Spleen (tissue), 11 donors: ENCODE data around the gene NUDT3. TPM values are rescaled to one million over a fixed set of nuclear protein-coding genes. Genes with fewer than 3 reads are reported as not detected.
A peak's percentile ranks its signal among the peaks of the same experiment; 100 is the strongest.

Experiments
- DNase-seq: peaks from one replicate; pipeline ENCODE4 v3.0.0-alpha.2; 2020
- H3K27ac ChIP-seq, 8 donors: fragments of 200-600 bp; sonication (generic) in 7 of 8; 1 replicate in 4 of 8; 2 replicates in 4 of 8; pipeline versions ENCODE4 v1.5.0 to v1.8.0; 2016 to 2021; ENCODE audit warnings: inconsistent platforms in 4 of 8, mild to moderate bottlenecking in 4 of 8, moderate library complexity in 1 of 8
- H3K27me3 ChIP-seq, 7 donors: fragments of 200-600 bp; sonication (generic) in 6 of 7; replicated peaks in 1 of 7; 1 replicate in 4 of 7; 2 replicates in 3 of 7; pipeline versions ENCODE4 v1.5.0 to v1.8.0; 2016 to 2021; ENCODE audit warnings: inconsistent platforms in 3 of 7, mild to moderate bottlenecking in 1 of 7
- H3K36me3 ChIP-seq, 6 donors: fragments of 200-600 bp; sonication (generic) in 5 of 6; 1 replicate in 4 of 6; 2 replicates in 2 of 6; pipeline versions ENCODE4 v1.5.0 to v1.8.0; 2016 to 2021; ENCODE audit warnings: inconsistent platforms in 2 of 6
- H3K4me1 ChIP-seq, 6 donors: fragments of 200-600 bp; sonication (generic) in 5 of 6; 1 replicate in 3 of 6; 2 replicates in 3 of 6; pipeline versions ENCODE4 v1.5.0 to v1.8.0; 2016 to 2021; ENCODE audit warnings: inconsistent platforms in 3 of 6
- H3K4me3 ChIP-seq, 8 donors: fragments of 200-600 bp; sonication (generic) in 7 of 8; 1 replicate in 4 of 8; 2 replicates in 4 of 8; pipeline versions ENCODE4 v1.5.0 to v1.8.0; 2016 to 2021; ENCODE audit warnings: inconsistent platforms in 4 of 8, mild to moderate bottlenecking in 4 of 8, moderate library complexity in 2 of 8
- H3K9me3 ChIP-seq, 8 donors: fragments of 200-600 bp; sonication (generic) in 7 of 8; 1 replicate in 4 of 8; 2 replicates in 4 of 8; pipeline versions ENCODE4 v1.5.0 to v1.8.0; 2016 to 2021; ENCODE audit warnings: inconsistent platforms in 4 of 8
- CTCF ChIP-seq, 11 experiments: fragments of 200-600 bp in 7 of 11; fragments of 450-650 bp in 4 of 11; sonication (generic) in 4 of 11; IDR thresholded peaks in 8 of 11; conservative IDR thresholded peaks in 3 of 11; 1 replicate in 7 of 11; 2 replicates in 4 of 11; pipeline versions ENCODE4 v1.4.0 to v1.8.0; 2016 to 2021; ENCODE audit warnings: antibody characterized with exemption in 11 of 11, inconsistent platforms in 4 of 11, mild to moderate bottlenecking in 1 of 11
- POLR2A ChIP-seq, 3 donors: fragments of 450-650 bp; IDR thresholded peaks; one replicate each; pipeline ENCODE4 v1.5.1; 2017; ENCODE audit warnings: antibody characterized with exemption in 3 of 3, mild to moderate bottlenecking in 1 of 3
- POLR2AphosphoS5 ChIP-seq, 3 donors: sonication (generic); formaldehyde crosslinking; IDR thresholded peaks; one replicate each; pipeline ENCODE4 v1.5.1; 2017; ENCODE audit warnings: antibody characterized with exemption in 3 of 3
- WGBS, 5 donors: extraction: QIAGEN DNeasy Blood & Tissue Kit in 3 of 5; methylation state at CpG; one replicate each; pipeline versions ENCODE4 v1.1.5 to v1.1.7; 2013 to 2018; 5-methylcytosine and 5-hydroxymethylcytosine counted together
- intact Hi-C: fragments of 100-400 bp; cut with DNase I; formaldehyde crosslinking; loops from one replicate; pipeline ENCODE4 v1.15.0; 2023; ENCODE audit warnings: low total_unique reads
- polyA plus RNA-seq, 3 donors: library from polyadenylated mRNA; stranded (reverse); fragments of 200-250 nt; gene quantifications; one replicate each; pipeline ENCODE4 v1.2.1, GENCODE V29; 2013
- total RNA-seq, 7 donors: library from RNA; depleted of rRNA in 3 of 7; stranded (reverse); fragments of >200 nt in 3 of 7; fragmentation: NEBNext Ultra II Directional in 4 of 7; extraction: Animal tissue kit (Norgen Biotek cat#: 25700) in 4 of 7; gene quantifications; one replicate each; pipeline versions ENCODE4 v1.1.0 to v1.2.1, GENCODE V29; 2016 to 2021
- donor health status: healthy with polysubstance abuse.
- donor health status: DM: no; HTN: no; CAD: no; lungs with moderate emphysema.
- donor health status: DM: no; HTN: no; CAD: no.
- donor health status: Bipolar disorder and iron deficiency.
- donor health status: healthy.
- donor health status: DM: no; HTN: no; CAD: no.
- donor health status: DM: yes; HTN: yes; CAD: no.

The NUDT3 gene
- total and polyA plus RNA-seq, 10 donors = 9.2 to 54.2 (median 37.8) TPM

GRCh38 chr6:34383656-34384320 is 8.7 kb downstream of the NUDT3 start:
- TF ChIP-seq POLR2A (IDR thresholded peaks at IDR 0.05) = no peak
- no peak for TF ChIP-seq POLR2AphosphoS5 (IDR thresholded peaks at IDR 0.05)
- TF ChIP-seq CTCF (IDR thresholded peaks at IDR 0.05 in 8 of 11, conservative IDR thresholded peaks at IDR 0.05 in 3 of 11) = no peak
- intact Hi-C loops = no loop called here
- no peaks in the 10 kb centered on the region for H3K27me3 ChIP-seq

GRCh38 chr6:34383161-34383631 is 9.3 kb downstream of the NUDT3 start:
- peaks cover 0 to 15% (median 0%) of the 10 kb centered on the region in 6 donors for H3K36me3 ChIP-seq
- H3K4me1 ChIP-seq = peaks cover 3 to 79% (median 30%) of the 10 kb centered on the region in 6 donors
- no peaks in the 10 kb centered on the region for H3K27me3 ChIP-seq
- 46 to 78% (median 57%) methylated on average over 3 of the region's 3 CpGs for WGBS, 5 donors
- TF ChIP-seq CTCF (IDR thresholded peaks at IDR 0.05 in 8 of 11, conservative IDR thresholded peaks at IDR 0.05 in 3 of 11) (no peak), POLR2AphosphoS5 (IDR thresholded peaks at IDR 0.05) (no peak), POLR2A (IDR thresholded peaks at IDR 0.05) (no peak)
- H3K9me3 ChIP-seq = no peaks in the 10 kb centered on the region
- intact Hi-C loops = no loop called here
- no peak overlapping the region for H3K4me3 ChIP-seq
- peak overlapping the region in 3 of 8 donors; percentile 13 to 34 (median 15) for H3K27ac ChIP-seq
- no peak for DNase-seq

More at GRCh38 chr6:34383656-34384320, 8.7 kb downstream of the NUDT3 start:
- peaks cover 3 to 80% (median 35%) of the 10 kb centered on the region in 6 donors for H3K4me1 ChIP-seq
- no peak for DNase-seq
- WGBS, 5 donors = 76 to 87% (median 82%) methylated on average over 6 of the region's 6 CpGs
- no peaks in the 10 kb centered on the region for H3K9me3 ChIP-seq
- H3K4me3 ChIP-seq = no peak overlapping the region
- peak overlapping the region in 3 of 8 donors; percentile 15 to 37 (median 34) for H3K27ac ChIP-seq
- H3K36me3 ChIP-seq = peaks cover 0 to 15% (median 0%) of the 10 kb centered on the region in 6 donors

- H3K4me1 ChIP-seq = peaks cover 0 to 73% (median 20%) of the 10 kb centered on the region in 6 donors
- no peak for DNase-seq
- 91 to 96% (median 94%) methylated on average over 5 of the region's 5 CpGs for WGBS, 5 donors
- no peak overlapping the region for H3K4me3 ChIP-seq
- no peaks in the 10 kb centered on the region for H3K9me3 ChIP-seq
- no peak overlapping the region for H3K27ac ChIP-seq
- intact Hi-C loops = no loop called here
- H3K36me3 ChIP-seq = peaks cover 0 to 15% (median 0%) of the 10 kb centered on the region in 6 donors
- no peak for TF ChIP-seq CTCF (IDR thresholded peaks at IDR 0.05 in 8 of 11, conservative IDR thresholded peaks at IDR 0.05 in 3 of 11)
- no peak for TF ChIP-seq POLR2A (IDR thresholded peaks at IDR 0.05)
- no peak for TF ChIP-seq POLR2AphosphoS5 (IDR thresholded peaks at IDR 0.05)
- H3K27me3 ChIP-seq = no peaks in the 10 kb centered on the region
Observed at GRCh38 chr6:34381081-34381480, 11.4 kb downstream of the NUDT3 start.

GRCh38 chr6:34378470-34378869 is 14.0 kb downstream of the NUDT3 start:
- 98 to 100% (median 98%) methylated on average over 2 of the region's 2 CpGs for WGBS, 5 donors
- H3K27ac ChIP-seq = no peak overlapping the region
- no peak for TF ChIP-seq POLR2AphosphoS5 (IDR thresholded peaks at IDR 0.05)
- TF ChIP-seq POLR2A (IDR thresholded peaks at IDR 0.05) = no peak
- TF ChIP-seq CTCF (IDR thresholded peaks at IDR 0.05 in 8 of 11, conservative IDR thresholded peaks at IDR 0.05 in 3 of 11) = no peak
- no peaks in the 10 kb centered on the region for H3K9me3 ChIP-seq
- intact Hi-C loops = no loop called here
- peaks cover 0 to 69% (median 22%) of the 10 kb centered on the region in 6 donors for H3K4me1 ChIP-seq
- DNase-seq = no peak
- H3K4me3 ChIP-seq = no peak overlapping the region
- peaks cover 0 to 10% (median 0%) of the 10 kb centered on the region in 6 donors for H3K36me3 ChIP-seq
- no peaks in the 10 kb centered on the region for H3K27me3 ChIP-seq
